ENCODE data around the gene CABP5.

Gene CABP5

GRCh38 chr19:48043675-48044258 lies at the start of gene CABP5:
Gene CABP5, minus strand, starts transcription at chr19:48044079. Its CDS starts 157 bp downstream, at chr19:48043922.
- TF ChIP-seq, protein P1, sequence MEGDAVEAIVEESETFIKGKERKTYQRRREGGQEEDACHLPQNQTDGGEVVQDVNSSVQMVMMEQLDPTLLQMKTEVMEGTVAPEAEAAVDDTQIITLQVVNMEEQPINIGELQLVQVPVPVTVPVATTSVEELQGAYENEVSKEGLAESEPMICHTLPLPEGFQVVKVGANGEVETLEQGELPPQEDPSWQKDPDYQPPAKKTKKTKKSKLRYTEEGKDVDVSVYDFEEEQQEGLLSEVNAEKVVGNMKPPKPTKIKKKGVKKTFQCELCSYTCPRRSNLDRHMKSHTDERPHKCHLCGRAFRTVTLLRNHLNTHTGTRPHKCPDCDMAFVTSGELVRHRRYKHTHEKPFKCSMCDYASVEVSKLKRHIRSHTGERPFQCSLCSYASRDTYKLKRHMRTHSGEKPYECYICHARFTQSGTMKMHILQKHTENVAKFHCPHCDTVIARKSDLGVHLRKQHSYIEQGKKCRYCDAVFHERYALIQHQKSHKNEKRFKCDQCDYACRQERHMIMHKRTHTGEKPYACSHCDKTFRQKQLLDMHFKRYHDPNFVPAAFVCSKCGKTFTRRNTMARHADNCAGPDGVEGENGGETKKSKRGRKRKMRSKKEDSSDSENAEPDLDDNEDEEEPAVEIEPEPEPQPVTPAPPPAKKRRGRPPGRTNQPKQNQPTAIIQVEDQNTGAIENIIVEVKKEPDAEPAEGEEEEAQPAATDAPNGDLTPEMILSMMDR (IDR thresholded peaks at IDR 0.05), result no peak

GRCh38 chr19:48090281-48090802 lies 46.5 kb upstream of the CABP5 start:
- TF ChIP-seq, protein P1 (IDR thresholded peaks at IDR 0.05), result no peak

- TF ChIP-seq, protein P1 (IDR thresholded peaks at IDR 0.05), result no peak
Measured at GRCh38 chr19:48085904-48086864, 42.3 kb upstream of the CABP5 start.

- TF ChIP-seq, protein P1 (IDR thresholded peaks at IDR 0.05), result no peak
Measured at GRCh38 chr19:48085076-48085475, 41.2 kb upstream of the CABP5 start.

- TF ChIP-seq, protein P1 (IDR thresholded peaks at IDR 0.05), result no peak
Measured at GRCh38 chr19:48081106-48081505, 37.2 kb upstream of the CABP5 start.

DNA sequence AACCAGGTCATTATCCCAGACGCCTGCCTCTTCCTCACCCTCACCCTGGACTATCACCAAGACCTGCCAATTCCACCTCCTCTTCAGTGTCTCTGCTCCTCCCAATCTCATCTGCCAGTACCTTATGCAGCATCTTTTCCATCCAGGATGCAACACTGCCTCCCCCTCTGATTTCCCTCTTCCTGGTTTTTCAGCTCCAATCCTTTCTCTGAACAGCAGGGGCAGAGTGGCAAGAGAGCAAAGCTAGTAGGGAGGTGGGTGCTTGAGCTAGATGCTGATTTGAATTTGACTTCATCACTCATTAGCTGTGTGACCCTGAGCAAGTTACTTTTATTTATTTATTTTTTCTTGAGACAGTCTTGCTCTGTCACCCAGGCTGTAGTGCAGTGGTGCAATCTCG lies 25.6 kb upstream of the CABP5 start:
- TF ChIP-seq, protein P1 (IDR thresholded peaks at IDR 0.05), result no peak

- TF ChIP-seq, protein P1 (IDR thresholded peaks at IDR 0.05), result no peak
Measured at GRCh38 chr19:48064509-48064908, 20.6 kb upstream of the CABP5 start.

All from LNCAP (cell line).